Stimulated activated CD8-positive, alpha-beta memory T cell treated with anti-CD3 and anti-CD28 coated beads, Interleukin-12 subunit alpha, Interleukin-12 subunit beta, amount 100 ng/mL, for 1 hour (primary cell): ENCODE results near the gene ADGRG6.

Experiments
- DNase-seq: peaks from one replicate; pipeline ENCODE4 v3.0.0-alpha.2; 2020; ENCODE audit warnings: low read depth

Gene ADGRG6

GRCh38 chr6:142291512-142291911 lies 10.3 kb upstream of the ADGRG6 start:
- no peak for DNase-seq

GRCh38 chr6:142292166-142292924 lies 9.5 kb upstream of the ADGRG6 start:
- DNase-seq: no peak

- no peak for DNase-seq
Measured at GRCh38 chr6:142293121-142293520, 8.7 kb upstream of the ADGRG6 start.

- no peak for DNase-seq
Measured at GRCh38 chr6:142294679-142295078, 7.1 kb upstream of the ADGRG6 start.

GRCh38 chr6:142296975-142297604 lies 4.7 kb upstream of the ADGRG6 start:
- DNase-seq: no peak

- no peak for DNase-seq
Measured at GRCh38 chr6:142297605-142297995, 4.2 kb upstream of the ADGRG6 start.

- no peak for DNase-seq
Measured at GRCh38 chr6:142297996-142298753, 3.6 kb upstream of the ADGRG6 start.

GRCh38 chr6:142300302-142300701 lies 1.5 kb upstream of the ADGRG6 start:
- no peak for DNase-seq

- no peak for DNase-seq
Measured at GRCh38 chr6:142300758-142301650, 803 bp upstream of the ADGRG6 start.

- no peak for DNase-seq
Measured at GRCh38 chr6:142302421-142303175, 791 bp downstream of the ADGRG6 start.

GRCh38 chr6:142303176-142303533 lies 1.3 kb downstream of the ADGRG6 start:
- DNase-seq: no peak

GRCh38 chr6:142304241-142304640 lies 2.4 kb downstream of the ADGRG6 start:
- DNase-seq: no peak

GRCh38 chr6:142306736-142307135 lies 4.9 kb downstream of the ADGRG6 start:
- no peak for DNase-seq

- no peak for DNase-seq
Measured at GRCh38 chr6:142307963-142308748, 6.3 kb downstream of the ADGRG6 start.

GRCh38 chr6:142309426-142309825 lies 7.6 kb downstream of the ADGRG6 start:
- DNase-seq: no peak

GRCh38 chr6:142313284-142313683 lies 11.5 kb downstream of the ADGRG6 start:
- no peak for DNase-seq

GRCh38 chr6:142316791-142317368 lies 15.1 kb downstream of the ADGRG6 start:
- DNase-seq: no peak

- DNase-seq: no peak
Measured at GRCh38 chr6:142318714-142319113, 16.9 kb downstream of the ADGRG6 start.

GRCh38 chr6:142320366-142320765 lies 18.6 kb downstream of the ADGRG6 start:
- DNase-seq: no peak

GRCh38 chr6:142321451-142321850 lies 19.6 kb downstream of the ADGRG6 start:
- DNase-seq: no peak
